NCI-H748 (cell line): ENCODE results near the gene SYNE4.
"Not testable (repeated sequence)": the region's sequence is repeated elsewhere in the genome, so short reads cannot be mapped to it uniquely, and the experiment has no call there.

Experiments used
- DNase-seq: peaks from one replicate; lab custom pipeline; 2025; ENCODE audit not compliant: unreplicated experiment; lab: John Stamatoyannopoulos, UW

Gene SYNE4

DNA sequence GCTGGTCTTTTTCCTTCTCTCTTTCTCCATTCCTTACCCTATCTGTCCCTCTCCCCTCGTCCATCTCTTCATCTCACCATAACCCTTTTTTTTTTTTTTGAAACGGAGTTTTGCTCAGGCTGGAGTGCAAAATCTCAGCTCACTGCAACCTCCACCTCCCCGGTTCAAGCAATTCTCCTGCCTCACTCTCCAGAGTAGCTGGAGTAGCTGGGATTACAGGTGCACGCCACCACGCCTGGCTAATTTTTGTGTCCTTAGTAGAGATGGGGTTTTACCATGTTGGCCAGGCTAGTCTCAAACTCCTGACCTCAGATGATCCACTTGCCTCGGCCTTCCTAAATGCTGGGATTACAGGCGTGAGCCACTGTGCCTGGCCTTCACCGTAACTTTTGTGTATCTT lies 51.2 kb downstream of the SYNE4 start:
- not testable (repeated sequence) for DNase-seq

DNA sequence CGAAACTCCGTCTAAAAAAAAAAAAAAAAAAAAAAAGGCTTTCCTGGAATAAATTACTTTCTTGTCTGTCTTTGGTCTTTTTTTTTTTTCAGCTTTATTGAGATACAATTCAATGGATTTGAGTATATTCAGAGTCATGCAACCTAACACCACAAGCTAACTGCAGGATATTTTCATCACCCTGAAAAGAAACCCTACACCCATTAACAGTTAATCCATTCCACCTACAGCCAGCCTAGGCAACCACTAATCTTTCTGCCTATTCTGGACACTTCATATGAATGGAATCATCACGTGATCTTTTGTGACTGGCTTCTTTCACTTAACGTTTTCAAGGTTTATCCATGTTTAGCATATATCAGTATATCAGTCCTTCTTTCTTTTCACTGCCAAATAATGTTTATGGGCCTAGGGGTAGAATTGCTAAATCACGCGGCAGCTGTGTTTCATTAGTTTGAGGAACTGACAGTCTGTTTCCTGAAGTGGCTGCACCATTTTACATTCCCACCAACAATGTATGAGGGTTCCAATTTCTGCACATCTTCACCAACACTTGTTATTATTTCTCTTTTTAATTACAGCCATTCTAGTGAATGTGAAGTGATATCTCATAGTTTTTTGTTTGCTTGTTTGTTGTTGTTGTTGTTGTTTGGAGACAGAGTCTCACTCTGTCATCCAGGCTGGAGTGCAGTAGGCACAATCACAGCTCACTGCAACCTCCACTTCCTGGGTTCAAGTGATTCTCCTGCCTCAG lies 52.6 kb downstream of the SYNE4 start:
- no peak for DNase-seq
